T-helper 2 cell treated with Interferon-gamma antibody and Interleukin-4, amounts not matched to agents 5 μg/mL and 100 μg/mL, for 36 hours (primary cell): ENCODE measurements around the gene MAPK8IP1.
"Not testable (repeated sequence)": the region's sequence is repeated elsewhere in the genome, so short reads cannot be mapped to it uniquely, and the experiment has no call there.

Experiments
- DNase-seq: peaks from one replicate; pipeline ENCODE4 v3.0.0; 2021; ENCODE audit warnings: low spot score
- H3K27ac Mint-ChIP-seq: one replicate; pipeline ENCODE4 v1.8.0; 2021; ENCODE audit warnings: mild to moderate bottlenecking, mixed read lengths
- H3K27me3 Mint-ChIP-seq: one replicate; pipeline ENCODE4 v1.8.0; 2021; ENCODE audit warnings: low read depth, mixed read lengths
- H3K36me3 Mint-ChIP-seq: one replicate; pipeline ENCODE4 v1.8.0; 2021; ENCODE audit warnings: low read depth, mixed read lengths
- H3K4me1 Mint-ChIP-seq: one replicate; pipeline ENCODE4 v1.8.0; 2021; ENCODE audit warnings: low read depth, mixed read lengths
- H3K4me3 Mint-ChIP-seq: one replicate; pipeline ENCODE4 v1.8.0; 2022; ENCODE audit warnings: mild to moderate bottlenecking, moderate library complexity, mixed read lengths
- H3K9me3 Mint-ChIP-seq: one replicate; pipeline ENCODE4 v1.8.0; 2021; ENCODE audit warnings: mixed read lengths

MAPK8IP1 gene

GRCh38 chr11:45902452-45903380, 17.3 kb downstream of the MAPK8IP1 start:
- Mint-ChIP-seq H3K27ac (no peak overlapping the region), H3K4me1 (peaks cover 2% of the 10 kb centered on the region), H3K4me3 (no peak overlapping the region), H3K9me3 (no peaks in the 10 kb centered on the region), H3K36me3 (no peaks in the 10 kb centered on the region), H3K27me3 (peaks cover 25% of the 10 kb centered on the region)
- no peak for DNase-seq

GRCh38 chr11:45904309-45904915, 19.0 kb downstream of the MAPK8IP1 start:
- Mint-ChIP-seq H3K27ac (no peak overlapping the region), H3K36me3 (no peaks in the 10 kb centered on the region), H3K4me3 (no peak overlapping the region), H3K4me1 (peaks cover 2% of the 10 kb centered on the region), H3K27me3 (peaks cover 15% of the 10 kb centered on the region), H3K9me3 (no peaks in the 10 kb centered on the region)
- DNase-seq: no peak

GRCh38 chr11:45905095-45905494, 19.6 kb downstream of the MAPK8IP1 start:
- H3K36me3 Mint-ChIP-seq: no peaks in the 10 kb centered on the region
- no peaks in the 10 kb centered on the region for H3K9me3 Mint-ChIP-seq
- no peak for DNase-seq
- peaks cover 2% of the 10 kb centered on the region for H3K4me1 Mint-ChIP-seq
- no peak overlapping the region for H3K27ac Mint-ChIP-seq
- peaks cover 14% of the 10 kb centered on the region for H3K27me3 Mint-ChIP-seq
- no peak overlapping the region for H3K4me3 Mint-ChIP-seq

GRCh38 chr11:45905576-45905975, 20.1 kb downstream of the MAPK8IP1 start:
- not testable (repeated sequence) for H3K9me3 Mint-ChIP-seq, H3K36me3 Mint-ChIP-seq, DNase-seq, H3K4me1 Mint-ChIP-seq, H3K4me3 Mint-ChIP-seq, H3K27ac Mint-ChIP-seq
- H3K27me3 Mint-ChIP-seq: peaks cover 11% of the 10 kb centered on the region

DNA sequence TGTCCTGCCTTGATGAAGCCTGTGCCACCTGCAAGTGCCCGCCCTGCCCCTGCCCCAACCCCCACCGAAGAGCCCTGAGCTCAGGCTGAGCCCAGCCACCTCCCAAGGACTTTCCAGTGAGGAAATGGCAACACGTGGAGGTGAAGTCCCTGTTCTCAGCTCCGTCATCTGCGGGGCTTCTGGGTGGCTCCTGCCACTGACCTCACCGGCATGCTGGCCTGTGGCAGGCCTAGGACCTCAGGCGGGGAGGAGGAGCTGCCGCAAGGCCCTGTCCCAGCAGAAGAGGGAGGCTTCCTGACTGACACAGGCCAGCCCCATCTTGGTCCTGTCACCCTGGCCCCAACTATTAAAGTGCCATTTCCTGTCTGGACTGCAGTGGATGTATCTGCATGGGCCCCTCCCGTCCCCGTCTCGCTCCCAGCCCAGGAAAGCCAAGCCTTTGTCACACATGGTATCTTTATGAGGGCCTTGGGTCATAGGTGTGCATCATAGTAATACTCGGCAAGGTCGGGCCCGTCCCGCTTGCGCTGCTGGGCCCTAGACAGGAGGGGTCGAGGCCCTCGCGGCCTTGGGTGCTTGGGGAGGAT, 20.7 kb downstream of the MAPK8IP1 start:
- peaks cover 5% of the 10 kb centered on the region for H3K27me3 Mint-ChIP-seq

GRCh38 chr11:45906965-45907611, 21.6 kb downstream of the MAPK8IP1 start, which contains the start of gene FREY1:
TSS of gene FREY1 (minus strand) at chr11:45907271. CDS start at chr11:45907245, 26 bp downstream.
- no peak for DNase-seq
- H3K27ac Mint-ChIP-seq: no peak within 1 kb of the TSS
- H3K4me3 Mint-ChIP-seq: no peak within 1 kb of the TSS
- H3K9me3 Mint-ChIP-seq: no peaks in the 10 kb centered on the region
- H3K36me3 Mint-ChIP-seq: peaks cover 9% of the 10 kb centered on the region
- H3K4me1 Mint-ChIP-seq: peaks cover 2% of the 10 kb centered on the region
- no peaks in the 10 kb centered on the region for H3K27me3 Mint-ChIP-seq

More for the DNA sequence above, 20.7 kb downstream of the MAPK8IP1 start:
- no peak for DNase-seq
- H3K9me3 Mint-ChIP-seq: no peaks in the 10 kb centered on the region
- no peak overlapping the region for H3K27ac Mint-ChIP-seq
- no peak overlapping the region for H3K4me3 Mint-ChIP-seq
- peaks cover 6% of the 10 kb centered on the region for H3K36me3 Mint-ChIP-seq
- H3K4me1 Mint-ChIP-seq: peaks cover 2% of the 10 kb centered on the region

GRCh38 chr11:45907911-45908370, 22.5 kb downstream of the MAPK8IP1 start:
- Mint-ChIP-seq H3K4me3 (no peak overlapping the region), H3K36me3 (peaks cover 9% of the 10 kb centered on the region), H3K4me1 (peaks cover 2% of the 10 kb centered on the region), H3K27ac (no peak overlapping the region), H3K27me3 (no peaks in the 10 kb centered on the region), H3K9me3 (no peaks in the 10 kb centered on the region)
- no peak for DNase-seq

DNA sequence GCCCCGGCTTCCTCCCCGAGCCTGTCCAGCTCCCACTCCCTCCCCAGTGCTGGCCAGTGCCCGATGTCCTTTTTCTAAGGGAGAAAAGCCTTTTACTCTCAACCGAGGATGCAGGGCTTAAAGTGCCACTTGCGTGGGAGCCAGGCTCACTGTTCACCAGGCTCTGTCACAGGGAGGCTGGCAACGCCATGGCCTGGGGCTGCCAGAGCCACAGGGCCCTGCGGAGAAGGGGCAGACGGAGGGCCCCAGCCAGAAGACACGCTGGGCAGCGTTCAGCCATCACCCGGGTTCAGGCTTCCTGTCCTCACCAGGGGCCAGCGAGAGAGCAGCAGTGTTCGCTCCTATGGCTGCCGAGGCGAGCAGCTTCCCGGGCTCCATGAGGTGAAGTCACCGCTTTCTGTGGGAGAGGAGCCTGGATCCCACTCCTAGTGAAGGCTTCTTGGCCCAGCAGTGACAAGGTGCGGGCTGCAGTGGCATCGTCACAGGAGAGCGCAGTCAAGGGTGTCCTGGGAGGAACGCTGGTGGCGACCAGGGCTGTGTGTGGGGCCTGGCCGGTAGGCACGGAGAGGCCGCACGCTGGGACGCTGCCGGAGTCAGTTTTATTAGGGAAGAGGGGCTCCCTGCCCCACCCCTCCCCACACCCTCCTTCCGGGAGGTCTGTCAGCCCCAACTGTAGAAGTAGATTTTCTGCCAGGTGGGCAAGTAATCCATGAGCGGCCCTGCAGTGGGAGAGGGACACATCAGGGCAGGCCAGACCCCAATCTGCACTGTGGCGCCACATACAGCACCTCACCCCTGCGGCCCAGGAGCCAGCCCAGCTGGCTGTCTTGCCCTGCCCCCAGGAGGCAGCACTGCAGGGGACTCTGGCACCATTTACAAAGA, 24.4 kb downstream of the MAPK8IP1 start:
- no peaks in the 10 kb centered on the region for H3K27me3 Mint-ChIP-seq

GRCh38 chr11:45910623-45911022, 25.2 kb downstream of the MAPK8IP1 start:
- peaks cover 2% of the 10 kb centered on the region for H3K4me1 Mint-ChIP-seq
- no peak for DNase-seq
- H3K27me3 Mint-ChIP-seq: no peaks in the 10 kb centered on the region
- no peak overlapping the region for H3K27ac Mint-ChIP-seq
- no peaks in the 10 kb centered on the region for H3K9me3 Mint-ChIP-seq
- peaks cover 16% of the 10 kb centered on the region for H3K36me3 Mint-ChIP-seq
- H3K4me3 Mint-ChIP-seq: no peak overlapping the region

More for the DNA sequence above, 24.4 kb downstream of the MAPK8IP1 start:
- Mint-ChIP-seq H3K27ac (no peak overlapping the region), H3K9me3 (no peaks in the 10 kb centered on the region), H3K36me3 (peaks cover 15% of the 10 kb centered on the region), H3K4me3 (no peak overlapping the region), H3K4me1 (peaks cover 2% of the 10 kb centered on the region)
- DNase-seq: no peak

- no peak overlapping the region for H3K27ac Mint-ChIP-seq
These were observed 28.1 kb downstream of the MAPK8IP1 start for GRCh38 chr11:45913514-45913913.

GRCh38 chr11:45913942-45914635, 28.6 kb downstream of the MAPK8IP1 start:
- Mint-ChIP-seq H3K9me3 (no peaks in the 10 kb centered on the region), H3K36me3 (peaks cover 24% of the 10 kb centered on the region), H3K27ac (no peak overlapping the region), H3K27me3 (no peaks in the 10 kb centered on the region), H3K4me1 (peaks cover 17% of the 10 kb centered on the region), H3K4me3 (no peak overlapping the region)
- DNase-seq: no peak

More at GRCh38 chr11:45913514-45913913, 28.1 kb downstream of the MAPK8IP1 start:
- Mint-ChIP-seq H3K9me3 (no peaks in the 10 kb centered on the region), H3K36me3 (peaks cover 24% of the 10 kb centered on the region), H3K4me1 (peaks cover 12% of the 10 kb centered on the region), H3K4me3 (no peak overlapping the region), H3K27me3 (no peaks in the 10 kb centered on the region)
- no peak for DNase-seq

DNA sequence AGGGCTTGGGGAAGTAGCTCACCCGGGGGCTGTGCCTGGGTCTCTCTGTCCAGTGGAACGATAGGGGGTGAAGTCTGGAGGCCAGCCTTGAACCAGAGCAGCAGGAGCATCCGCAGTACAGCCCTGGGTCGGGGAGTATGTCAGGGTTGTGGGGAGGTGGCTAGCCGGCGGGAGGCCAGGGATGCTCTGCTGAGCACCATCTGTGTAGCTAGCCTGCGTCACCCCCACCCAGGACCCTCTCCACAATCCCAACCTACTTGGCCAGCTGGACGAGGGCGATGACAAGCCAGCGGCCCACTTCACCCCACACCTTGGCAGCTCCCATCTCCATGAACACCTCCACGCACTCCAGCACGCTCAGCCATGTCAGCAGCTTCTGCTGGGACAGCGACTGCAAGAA, 30.0 kb downstream of the MAPK8IP1 start:
- Mint-ChIP-seq H3K36me3 (peaks cover 24% of the 10 kb centered on the region), H3K9me3 (no peaks in the 10 kb centered on the region), H3K4me3 (peak overlapping the region; percentile 9), H3K27me3 (no peaks in the 10 kb centered on the region), H3K27ac (no peak overlapping the region), H3K4me1 (peaks cover 24% of the 10 kb centered on the region)
- no peak for DNase-seq
